RPMI7951 (cell line): ENCODE measurements around the gene ELN. TPM values are rescaled to one million over a fixed set of nuclear protein-coding genes. Genes with fewer than 3 reads are reported as not detected.
"Not testable (repeated sequence)": the region's sequence is repeated elsewhere in the genome, so short reads cannot be mapped to it uniquely, and the experiment has no call there.

ENCODE experiments used
- DNase-seq: peaks from one replicate; pipeline ENCODE4 v3.0.0-alpha.2; 2012; ENCODE audit warnings: low read depth
- total RNA-seq: library from RNA; depleted of rRNA; stranded (reverse); fragments of >200 nt; shearing (Covaris generic); gene quantifications from 2 replicates; pipeline ENCODE4 v1.2.3, GENCODE V29; 2014

The ELN gene
- total RNA-seq, 1 experiment from 2014 or later: 0.12 TPM

- DNase-seq: no peak
These were observed 13.0 kb downstream of the ELN start for GRCh38 chr7:74040791-74041520.

GRCh38 chr7:74042746-74043522 lies 15.0 kb downstream of the ELN start:
- no peak for DNase-seq

- DNase-seq: peak; percentile 77
These were observed 15.6 kb downstream of the ELN start for GRCh38 chr7:74043523-74043951.

GRCh38 chr7:74044366-74045350 lies 16.7 kb downstream of the ELN start:
- DNase-seq: no peak

- not testable (repeated sequence) for DNase-seq
These were observed 18.6 kb downstream of the ELN start for GRCh38 chr7:74046581-74046980.

- DNase-seq: no peak
These were observed 19.9 kb downstream of the ELN start for GRCh38 chr7:74047804-74048380.

- DNase-seq: no peak
These were observed 21.1 kb downstream of the ELN start for GRCh38 chr7:74048999-74049599.

- no peak for DNase-seq
These were observed 22.2 kb downstream of the ELN start for GRCh38 chr7:74049997-74050798.

GRCh38 chr7:74051193-74051592 lies 23.2 kb downstream of the ELN start:
- DNase-seq: no peak

- DNase-seq: peak; percentile 61
These were observed 23.8 kb downstream of the ELN start for GRCh38 chr7:74051629-74052410.

GRCh38 chr7:74052628-74053027 lies 24.7 kb downstream of the ELN start:
- DNase-seq: no peak

- DNase-seq: no peak
These were observed 25.7 kb downstream of the ELN start for GRCh38 chr7:74053589-74054186.

- DNase-seq: no peak
These were observed 28.3 kb downstream of the ELN start for GRCh38 chr7:74056096-74056915.

- DNase-seq: no peak
These were observed 29.4 kb downstream of the ELN start for GRCh38 chr7:74057216-74057925.

GRCh38 chr7:74057987-74058386 lies 30.0 kb downstream of the ELN start:
- no peak for DNase-seq

GRCh38 chr7:74058486-74058885 lies 30.5 kb downstream of the ELN start:
- DNase-seq: no peak

- no peak for DNase-seq
These were observed 31.1 kb downstream of the ELN start for GRCh38 chr7:74059037-74059436.
